Glomerular visceral epithelial cell (primary cell): Measurements from ENCODE around the gene IPO7.
"Not testable (repeated sequence)": the region's sequence is repeated elsewhere in the genome, so short reads cannot be mapped to it uniquely, and the experiment has no call there.

Source experiments
- DNase-seq: peaks from one replicate; pipeline ENCODE4 v3.0.0-alpha.2; 2016; ENCODE audit errors: extremely low spot score

Gene IPO7

GRCh38 chr11:9384535-9385326 lies at the start of gene IPO7:
TSS of gene IPO7 (plus strand) at chr11:9384652. CDS start at chr11:9384764, 112 bp downstream.
- DNase-seq = peak; percentile 89

GRCh38 chr11:9341638-9342178 lies 42.7 kb upstream of the IPO7 start:
- no peak for DNase-seq

GRCh38 chr11:9344061-9344680 lies 40.3 kb upstream of the IPO7 start:
- DNase-seq = no peak

DNA sequence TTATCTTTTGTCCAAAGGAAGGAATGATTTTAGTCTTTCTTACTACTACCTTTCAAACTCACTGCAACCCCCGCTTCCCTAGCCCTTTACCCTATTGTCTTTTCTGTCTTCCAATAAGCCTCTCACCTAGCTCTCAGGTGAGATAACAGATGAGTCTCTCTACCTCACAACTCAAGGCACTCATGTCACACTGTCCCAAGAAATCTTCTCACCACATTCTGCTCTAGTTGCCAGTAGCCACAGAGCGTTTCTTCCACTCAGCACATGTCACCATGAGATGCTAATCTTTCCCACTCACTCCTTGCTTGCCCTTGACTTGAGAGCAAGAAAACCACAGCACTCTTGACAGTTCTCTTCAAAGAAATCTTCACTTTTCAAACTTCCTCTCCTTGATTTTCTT lies 37.4 kb upstream of the IPO7 start:
- DNase-seq = no peak

- DNase-seq = not testable (repeated sequence)
Measured at GRCh38 chr11:9347779-9348178, 36.7 kb upstream of the IPO7 start.

- no peak for DNase-seq
Measured at GRCh38 chr11:9351321-9351881, 33.1 kb upstream of the IPO7 start.

- DNase-seq = no peak
Measured at GRCh38 chr11:9357041-9357440, 27.4 kb upstream of the IPO7 start.

DNA sequence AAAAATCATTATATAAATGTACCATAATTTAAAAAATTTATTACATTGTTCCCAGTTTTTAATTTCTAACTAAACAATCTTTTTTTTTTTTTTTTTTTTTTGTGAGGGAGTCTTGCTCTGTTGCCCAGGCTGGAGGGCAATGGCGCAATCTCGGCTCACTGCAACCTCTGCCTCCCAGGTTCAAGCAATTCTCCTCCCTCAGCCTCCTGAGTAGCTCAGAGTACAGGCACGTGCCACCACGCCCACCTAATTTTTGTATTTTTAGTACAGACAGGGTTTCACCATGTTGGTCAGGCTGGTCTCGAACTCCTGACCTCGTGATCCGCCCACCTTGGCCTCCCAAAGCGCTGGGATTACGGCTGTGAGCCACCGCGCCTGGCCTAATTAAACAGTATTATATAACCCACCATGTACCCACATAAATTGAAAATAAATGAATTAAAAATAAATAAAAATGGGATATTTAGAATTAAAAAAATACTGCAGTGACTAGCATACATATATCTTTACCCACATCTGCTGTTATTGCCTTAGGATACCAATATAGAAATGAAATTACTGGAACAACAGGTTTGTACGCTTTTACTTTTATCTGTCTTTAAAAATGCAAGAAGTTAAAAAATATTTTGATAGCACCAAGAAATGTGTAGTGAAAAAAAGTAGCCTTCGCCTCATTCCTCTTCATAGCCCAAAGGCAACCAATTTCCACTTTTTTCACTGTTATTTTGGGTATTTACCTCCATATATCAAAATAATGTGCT lies 23.4 kb upstream of the IPO7 start:
- not testable (repeated sequence) for DNase-seq

GRCh38 chr11:9362393-9362863 lies 22.0 kb upstream of the IPO7 start:
- DNase-seq = no peak

DNA sequence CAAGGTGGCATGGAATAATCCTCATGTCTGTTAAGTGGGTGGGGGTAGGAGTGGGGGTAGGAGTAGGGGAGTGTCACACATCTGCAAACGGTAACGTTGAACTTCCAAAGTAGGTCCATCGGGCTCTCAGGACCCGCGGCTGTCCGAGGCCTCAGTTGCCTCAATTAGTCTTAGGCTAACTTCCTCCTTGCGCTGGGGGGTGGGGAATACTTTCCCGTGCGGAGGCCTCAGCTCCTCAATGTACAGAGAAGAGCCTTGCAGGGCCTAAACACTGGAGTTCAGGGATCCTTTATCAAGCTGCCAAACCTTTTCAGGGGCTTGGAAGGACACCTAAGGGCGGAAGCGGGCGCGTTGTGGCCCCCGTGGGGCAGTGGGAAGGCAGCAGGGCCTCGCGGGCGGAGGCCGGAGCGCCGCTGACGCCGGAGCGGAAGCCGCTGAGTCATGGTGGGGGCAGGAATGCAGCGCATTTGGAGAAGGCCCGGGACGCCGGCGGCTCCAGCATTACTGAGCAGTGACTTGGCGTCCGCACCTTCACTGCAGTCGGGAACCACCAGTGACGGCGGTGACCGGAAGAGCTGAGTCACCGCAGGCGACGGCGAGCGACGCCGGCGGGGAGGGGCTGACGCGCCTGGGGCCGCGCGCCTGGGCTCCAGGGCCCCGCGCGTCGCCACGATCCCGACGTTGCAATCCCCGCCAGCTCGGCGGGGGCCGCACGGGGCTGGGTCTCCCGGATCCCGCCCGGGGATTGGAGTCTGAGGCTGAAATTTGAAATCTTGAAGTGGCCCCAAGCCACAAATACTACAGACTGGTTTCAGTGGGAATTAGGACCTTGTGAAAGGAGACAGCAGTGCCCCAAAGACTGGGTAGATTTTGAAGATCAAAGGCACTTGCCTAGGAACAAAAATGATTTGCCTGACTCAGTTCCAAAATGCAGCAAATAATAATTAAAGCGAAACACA lies 20.2 kb upstream of the IPO7 start:
- DNase-seq = peak; percentile 97

DNA sequence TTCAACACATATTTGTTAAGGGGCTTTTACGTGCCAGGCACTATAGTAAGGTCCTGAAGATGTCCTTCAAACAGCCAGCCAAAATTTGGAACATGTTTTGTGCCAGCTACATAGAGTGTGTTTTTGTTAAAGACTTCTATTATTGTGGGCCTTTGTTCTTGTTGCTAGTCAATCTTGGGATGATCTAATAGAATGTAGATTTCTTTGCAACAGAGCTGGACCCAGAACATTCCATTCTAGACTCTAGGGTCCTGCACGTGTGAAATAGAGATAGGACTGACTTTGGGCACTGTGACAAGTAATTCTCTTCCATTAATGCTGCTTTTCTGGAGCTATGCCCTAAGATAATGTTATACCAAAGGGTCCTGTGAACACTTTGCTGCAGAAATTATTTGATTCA lies 16.9 kb upstream of the IPO7 start:
- DNase-seq = no peak

- DNase-seq = no peak
Measured at GRCh38 chr11:9377036-9377435, 7.4 kb upstream of the IPO7 start.

GRCh38 chr11:9379041-9379440 lies 5.4 kb upstream of the IPO7 start:
- no peak for DNase-seq

DNA sequence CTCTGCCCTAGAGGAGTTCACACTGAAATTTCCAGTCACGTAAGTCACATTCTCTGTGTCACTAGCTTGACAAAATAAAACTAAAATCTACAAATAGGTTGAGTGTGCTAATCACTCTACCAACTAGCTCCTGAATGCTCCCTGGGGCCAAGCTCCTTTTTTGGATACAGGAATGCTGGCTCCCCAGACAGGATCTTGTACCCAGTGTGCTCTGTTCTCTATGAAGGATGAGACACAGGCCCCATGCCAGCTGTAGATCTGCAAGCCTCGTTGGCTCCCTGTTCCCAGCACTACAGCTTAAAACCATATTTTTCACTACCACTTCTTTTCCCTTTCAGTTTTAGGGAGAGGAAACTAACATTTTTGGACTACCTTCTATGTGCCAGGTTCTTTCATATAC lies 3.7 kb upstream of the IPO7 start:
- no peak for DNase-seq

- DNase-seq = no peak
Measured at GRCh38 chr11:9385327-9385899, 961 bp downstream of the IPO7 start.

DNA sequence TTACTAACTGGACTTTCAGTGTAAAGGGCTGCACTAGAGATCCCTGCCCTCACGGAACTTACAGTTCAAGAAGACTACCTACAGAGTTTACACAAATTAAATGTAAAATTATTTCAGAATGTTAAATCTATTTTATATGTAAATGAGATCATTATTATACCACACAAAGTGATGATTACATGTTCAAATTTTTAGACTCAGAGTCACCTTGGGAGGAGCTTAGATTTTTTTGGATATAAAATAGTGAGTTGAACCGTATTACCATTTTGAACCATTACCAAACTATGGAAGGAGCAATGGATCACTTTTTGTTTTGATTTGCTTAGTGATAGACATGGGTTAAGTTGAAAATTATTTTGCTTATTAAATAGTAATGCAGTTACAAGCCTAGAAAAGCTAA lies 1.6 kb downstream of the IPO7 start:
- DNase-seq = no peak

DNA sequence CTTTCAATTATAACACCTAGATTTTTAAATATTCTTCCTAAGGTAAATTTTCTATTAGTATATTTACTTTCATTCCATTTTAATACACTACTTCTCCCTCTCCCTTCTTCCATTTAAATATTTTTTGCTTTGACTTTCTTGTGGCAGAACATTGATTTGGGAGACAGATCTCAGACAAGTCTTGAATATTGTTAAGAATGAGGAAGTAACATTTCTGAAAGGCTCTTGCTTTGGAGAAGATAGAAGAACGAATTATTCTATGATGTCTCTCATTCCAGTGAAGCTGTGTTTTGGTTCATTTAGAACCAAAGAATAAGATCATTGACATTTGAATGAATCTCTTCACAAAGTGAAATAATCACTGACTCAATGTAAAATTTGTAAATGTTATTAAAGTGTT lies 2.4 kb downstream of the IPO7 start:
- no peak for DNase-seq

- no peak for DNase-seq
Measured at GRCh38 chr11:9396310-9396709, 11.9 kb downstream of the IPO7 start.

GRCh38 chr11:9396752-9397151 lies 12.3 kb downstream of the IPO7 start:
- DNase-seq = no peak
